Fibroblast of skin of scalp (primary cell): Measurements from ENCODE around the gene HSD17B1.
"Not testable (repeated sequence)": the region's sequence is repeated elsewhere in the genome, so short reads cannot be mapped to it uniquely, and the experiment has no call there.

ENCODE experiments used
- DNase-seq: peaks from one replicate; pipeline ENCODE4 v3.0.0-alpha.2; 2013

Gene HSD17B1

GRCh38 chr17:42525221-42525620 lies 27.5 kb upstream of the HSD17B1 start:
- peak; percentile 92 for DNase-seq

DNA sequence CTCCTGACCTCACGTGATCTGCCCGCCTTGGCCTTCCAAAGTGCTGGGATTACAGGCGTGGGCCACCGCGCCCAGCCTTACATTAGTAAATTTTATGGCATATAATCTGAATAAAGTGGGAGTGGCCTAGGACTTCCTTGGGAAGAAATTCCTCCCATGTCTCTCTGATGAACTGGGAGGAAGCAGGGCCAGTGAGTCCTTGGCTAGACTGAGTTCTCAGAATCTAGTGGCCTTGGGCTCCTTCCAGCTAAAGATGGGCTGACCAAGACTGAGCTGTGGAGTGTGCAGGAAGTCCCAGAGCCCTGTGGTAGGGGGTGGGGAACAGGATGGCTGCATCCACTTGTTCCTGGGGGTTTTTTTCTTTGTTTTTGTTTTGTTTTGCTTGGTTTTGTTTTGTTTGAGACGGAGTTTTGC lies 26.7 kb upstream of the HSD17B1 start:
- peak; percentile 90 for DNase-seq

DNA sequence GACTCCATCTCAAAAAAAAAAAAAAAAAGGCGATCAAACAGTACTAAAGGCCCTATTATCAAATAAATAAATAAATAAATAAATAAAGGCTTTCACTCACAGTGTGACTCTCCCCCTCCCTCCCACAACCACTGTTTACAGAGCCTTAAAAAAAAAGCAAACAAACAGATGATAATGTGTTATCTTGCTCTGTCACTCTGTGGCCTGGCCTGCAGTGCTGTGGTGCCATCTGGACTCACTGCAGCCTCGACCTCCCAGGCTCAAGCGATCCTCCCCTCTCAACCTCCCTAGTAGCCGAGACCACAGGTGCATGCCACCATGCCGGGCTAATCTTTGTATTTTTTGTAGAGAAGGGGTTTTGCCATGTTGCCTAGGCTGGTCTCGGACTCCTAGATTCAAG lies 24.8 kb upstream of the HSD17B1 start:
- DNase-seq = no peak

- no peak for DNase-seq
Observed at GRCh38 chr17:42529061-42529460, 23.7 kb upstream of the HSD17B1 start.

GRCh38 chr17:42530952-42531454 lies 21.7 kb upstream of the HSD17B1 start:
- DNase-seq = no peak

DNA sequence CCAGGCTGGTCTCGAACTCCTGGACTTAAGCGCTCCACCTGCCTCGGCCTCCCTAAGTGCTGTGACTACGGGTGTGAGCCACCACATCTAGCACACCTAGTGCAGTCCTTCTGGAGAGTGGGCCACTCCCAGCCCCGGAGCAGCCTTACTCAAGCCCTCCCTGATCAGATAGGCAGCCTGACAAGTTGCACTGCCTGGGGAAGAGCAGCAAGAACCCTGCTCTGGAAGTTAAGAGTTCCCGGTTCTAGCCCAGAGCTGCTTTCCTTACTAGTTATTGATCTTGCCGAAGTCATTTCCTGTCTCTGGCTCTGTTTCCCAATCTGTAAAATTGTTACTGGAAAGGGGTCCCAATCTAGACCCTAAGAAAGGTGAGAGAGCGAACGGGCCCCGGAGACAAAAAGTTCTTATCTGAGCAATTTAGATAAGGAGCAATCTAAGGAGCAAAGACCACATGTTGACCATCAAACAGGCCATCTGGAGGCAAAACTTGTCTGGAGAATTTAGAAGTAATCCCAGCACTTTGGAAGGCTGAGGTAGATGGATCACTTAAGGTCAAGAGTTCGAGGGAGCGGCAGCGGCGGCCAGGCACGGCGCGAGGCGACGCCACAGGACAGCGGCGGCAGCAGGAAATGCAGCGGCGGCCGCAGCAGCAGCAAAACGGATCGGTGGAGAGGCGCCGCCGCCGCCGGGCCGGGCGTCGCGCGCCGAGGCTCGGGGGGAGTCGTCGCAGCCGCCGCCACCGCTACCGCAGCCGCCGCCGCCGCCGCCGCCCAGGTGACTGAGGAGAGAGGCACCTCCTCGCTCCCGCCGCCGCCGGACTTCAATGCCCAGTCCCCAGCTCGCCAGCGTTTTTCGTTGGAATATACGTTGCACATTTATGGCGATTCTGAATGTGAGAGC lies 21.0 kb upstream of the HSD17B1 start:
- DNase-seq = peak; percentile 57

DNA sequence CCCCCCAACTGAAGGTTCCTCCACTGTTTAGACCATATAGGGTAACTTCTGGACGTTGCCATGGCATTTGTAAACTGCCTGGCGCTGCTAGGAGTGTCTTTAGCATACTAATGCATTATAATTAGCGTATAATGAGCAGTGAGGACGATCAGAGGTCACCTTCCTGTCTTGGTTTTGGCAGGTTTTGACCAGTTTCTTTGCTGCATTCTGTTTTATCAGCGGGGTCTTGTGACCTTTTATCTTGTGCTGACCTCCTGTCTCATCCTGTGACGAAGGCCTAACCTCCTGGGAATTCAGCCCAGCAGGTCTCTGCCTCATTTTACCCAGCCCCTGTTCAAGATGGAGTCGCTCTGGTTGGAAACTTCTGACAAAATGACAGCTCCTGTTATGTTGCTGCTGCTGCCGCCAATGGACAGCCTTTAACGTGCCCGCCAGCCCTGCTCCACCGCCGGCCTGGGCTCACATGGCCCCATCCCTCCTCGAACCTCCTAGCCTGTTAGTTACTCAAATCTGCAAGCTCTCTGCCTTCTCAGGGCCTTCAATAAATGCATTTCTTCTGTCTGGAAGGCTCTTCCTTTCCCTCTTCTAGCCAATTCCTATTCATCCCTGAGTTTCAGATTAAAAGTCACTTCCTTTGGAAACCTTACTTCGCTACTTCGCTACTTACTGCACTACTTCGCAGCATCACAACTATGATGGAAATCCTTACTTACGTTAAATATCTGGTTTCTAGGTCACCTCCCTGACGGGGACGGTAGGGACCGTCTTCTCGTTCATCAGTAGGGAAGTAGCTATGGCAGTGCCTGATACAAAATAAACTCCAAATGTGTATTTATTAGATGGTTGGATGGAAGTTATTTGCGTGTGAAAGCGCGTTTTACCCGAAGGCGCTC lies 17.3 kb upstream of the HSD17B1 start:
- no peak for DNase-seq

GRCh38 chr17:42536048-42536371 lies 16.7 kb upstream of the HSD17B1 start, which contains the start of gene NAGLU:
NAGLU (plus strand) TSS chr17:42536241; CDS start chr17:42536273, 32 bp downstream.
- peak; percentile 92 for DNase-seq

DNA sequence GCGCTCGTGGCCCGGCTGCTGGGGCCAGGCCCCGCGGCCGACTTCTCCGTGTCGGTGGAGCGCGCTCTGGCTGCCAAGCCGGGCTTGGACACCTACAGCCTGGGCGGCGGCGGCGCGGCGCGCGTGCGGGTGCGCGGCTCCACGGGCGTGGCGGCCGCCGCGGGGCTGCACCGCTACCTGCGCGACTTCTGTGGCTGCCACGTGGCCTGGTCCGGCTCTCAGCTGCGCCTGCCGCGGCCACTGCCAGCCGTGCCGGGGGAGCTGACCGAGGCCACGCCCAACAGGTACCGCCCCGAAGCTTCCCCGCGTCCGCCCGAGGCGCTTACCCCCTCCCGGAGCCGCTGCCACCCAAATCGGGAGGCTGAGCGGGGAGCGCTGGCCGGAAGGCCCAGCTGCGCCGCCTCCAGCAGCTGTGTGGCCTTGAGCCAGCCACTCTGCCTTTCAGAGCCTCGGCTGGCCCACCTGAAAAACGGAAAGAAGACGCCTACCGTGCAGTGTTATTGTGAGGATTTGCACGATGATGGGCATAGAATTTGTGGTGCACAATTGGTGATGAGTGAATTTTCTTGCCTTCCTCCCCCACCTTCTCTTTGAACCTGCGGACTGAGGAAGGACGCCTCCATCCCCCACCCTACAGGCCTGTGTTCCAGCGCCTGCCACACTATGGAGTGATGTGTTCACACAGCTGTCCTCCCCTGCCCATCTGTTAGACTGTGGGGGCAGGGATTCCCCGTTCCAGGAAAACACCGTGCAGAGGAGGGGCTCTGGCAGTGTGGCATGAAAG lies 16.2 kb upstream of the HSD17B1 start:
- peak; percentile 81 for DNase-seq

DNA sequence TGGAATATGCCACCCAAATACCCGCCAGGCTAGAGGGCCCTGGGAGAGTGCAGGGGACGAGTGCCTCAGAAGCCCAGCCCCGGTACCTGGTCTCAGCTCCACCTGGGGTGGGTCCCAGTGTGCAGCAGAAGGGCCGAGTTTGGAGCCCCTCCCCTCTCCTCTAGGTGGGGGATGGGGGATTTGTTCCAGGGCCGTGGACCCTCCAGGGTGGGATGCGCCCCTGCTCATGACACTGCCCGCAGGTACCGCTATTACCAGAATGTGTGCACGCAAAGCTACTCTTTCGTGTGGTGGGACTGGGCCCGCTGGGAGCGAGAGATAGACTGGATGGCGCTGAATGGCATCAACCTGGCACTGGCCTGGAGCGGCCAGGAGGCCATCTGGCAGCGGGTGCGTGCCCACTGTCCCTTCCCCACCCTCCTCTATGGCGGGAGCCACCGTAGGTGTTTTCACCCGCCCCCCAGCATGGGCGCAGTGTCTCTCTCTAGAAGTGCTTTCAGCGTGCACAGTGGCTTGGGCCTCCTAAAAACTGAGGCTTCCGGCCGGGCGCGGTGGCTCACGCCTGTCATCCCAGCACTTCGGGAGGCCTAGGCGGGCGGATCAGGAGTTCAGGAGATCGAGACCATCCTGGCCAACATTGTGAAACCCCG lies 15.4 kb upstream of the HSD17B1 start:
- DNase-seq = no peak

DNA sequence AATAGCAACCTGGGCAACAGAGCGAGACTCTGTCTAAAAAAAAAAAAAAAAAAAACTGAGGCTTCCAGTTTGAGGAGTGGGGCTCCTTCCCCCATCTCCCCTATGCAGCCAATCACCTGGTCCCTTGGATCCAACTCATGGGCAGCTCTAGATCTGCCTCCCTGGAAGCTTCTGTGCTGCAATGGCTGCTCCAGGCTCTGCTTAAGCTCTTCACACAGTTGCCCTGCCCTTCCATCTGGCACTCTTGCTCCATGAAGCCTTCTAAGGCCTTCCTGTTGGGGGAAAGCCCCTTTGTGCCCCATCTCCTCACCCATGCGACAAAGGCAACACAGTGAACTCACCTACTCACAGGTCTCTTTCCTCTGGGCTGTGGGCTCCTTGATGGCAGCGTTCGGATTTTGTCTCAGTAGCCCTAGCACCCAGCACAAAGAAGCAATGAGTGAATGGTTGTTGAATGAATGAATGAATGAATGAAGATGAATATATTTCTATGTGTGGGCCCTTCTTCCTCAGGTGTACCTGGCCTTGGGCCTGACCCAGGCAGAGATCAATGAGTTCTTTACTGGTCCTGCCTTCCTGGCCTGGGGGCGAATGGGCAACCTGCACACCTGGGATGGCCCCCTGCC lies 14.8 kb upstream of the HSD17B1 start:
- DNase-seq = no peak

DNA sequence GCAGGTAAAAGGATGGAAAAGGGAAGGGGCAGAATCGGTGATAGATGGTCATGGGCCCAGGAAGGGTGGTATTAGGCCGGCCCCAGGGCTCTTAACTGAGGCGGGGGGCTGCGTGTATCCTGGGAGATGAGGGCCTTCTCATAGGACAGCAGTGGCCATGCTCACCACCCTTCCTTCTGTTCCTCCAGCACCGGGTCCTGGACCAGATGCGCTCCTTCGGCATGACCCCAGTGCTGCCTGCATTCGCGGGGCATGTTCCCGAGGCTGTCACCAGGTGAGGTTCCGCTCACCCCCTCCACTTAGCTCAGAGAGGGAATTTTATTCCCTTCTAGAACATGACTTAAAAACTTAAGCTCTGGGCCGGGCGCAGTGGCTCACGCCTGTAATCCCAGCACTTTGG lies 14.2 kb upstream of the HSD17B1 start:
- DNase-seq = no peak

DNA sequence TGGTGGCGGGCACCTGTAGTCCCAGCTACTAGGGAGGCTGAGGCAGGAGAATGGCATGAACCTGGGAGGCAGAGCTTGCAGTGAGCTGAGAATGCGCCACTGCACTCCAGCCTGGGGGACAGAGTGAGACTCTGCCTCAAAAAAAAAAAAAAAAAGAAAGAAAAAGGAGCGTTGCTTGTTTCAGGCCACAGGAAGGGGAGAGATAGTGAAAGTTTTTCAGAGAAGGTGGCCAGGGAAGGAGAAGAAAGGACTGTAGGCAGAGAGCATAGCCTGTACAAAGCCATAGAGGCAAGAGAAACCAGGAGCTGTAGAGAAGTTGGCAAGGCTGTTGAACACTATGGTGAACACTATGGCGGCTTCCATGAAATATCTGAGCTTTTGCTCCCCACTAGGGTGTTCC lies 12.2 kb upstream of the HSD17B1 start:
- not testable (repeated sequence) for DNase-seq

DNA sequence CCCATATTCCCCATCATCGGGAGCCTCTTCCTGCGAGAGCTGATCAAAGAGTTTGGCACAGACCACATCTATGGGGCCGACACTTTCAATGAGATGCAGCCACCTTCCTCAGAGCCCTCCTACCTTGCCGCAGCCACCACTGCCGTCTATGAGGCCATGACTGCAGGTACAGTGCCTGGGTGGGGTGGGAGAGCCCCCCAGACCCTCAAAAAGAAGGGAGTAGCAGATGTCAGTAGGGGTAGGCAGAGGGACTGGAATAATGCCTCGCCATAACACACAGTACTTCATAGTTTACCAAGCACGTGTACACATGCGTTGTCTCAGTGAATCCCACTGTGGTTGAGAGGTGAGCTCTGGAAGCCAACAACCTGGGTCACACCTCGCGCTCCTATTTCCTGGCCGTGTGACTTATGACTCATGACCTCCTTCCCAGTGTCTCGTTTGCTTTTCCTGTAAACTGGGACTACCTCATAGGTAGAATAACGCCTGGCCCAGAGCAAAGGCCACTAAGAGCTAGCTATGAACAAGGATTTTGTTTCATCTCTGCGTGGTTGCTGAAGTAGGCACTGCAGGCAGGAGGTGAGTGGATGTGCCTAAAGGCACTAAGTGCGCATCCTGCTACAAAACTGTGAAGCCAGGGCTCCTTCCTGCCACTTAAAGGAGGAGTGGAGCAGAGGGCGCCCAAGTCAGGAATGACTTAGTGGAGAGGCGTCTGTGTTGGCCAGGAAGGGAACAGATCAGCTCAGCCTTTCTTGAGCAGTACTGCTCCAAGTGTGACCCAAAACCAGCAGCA lies 11.5 kb upstream of the HSD17B1 start:
- DNase-seq = no peak

GRCh38 chr17:42543190-42544079 lies 9.3 kb upstream of the HSD17B1 start:
- no peak for DNase-seq

- no peak for DNase-seq
Observed at GRCh38 chr17:42544874-42545283, 7.8 kb upstream of the HSD17B1 start.

GRCh38 chr17:42545755-42546505 lies 6.8 kb upstream of the HSD17B1 start:
- not testable (repeated sequence) for DNase-seq

GRCh38 chr17:42547001-42547461 lies 5.7 kb upstream of the HSD17B1 start:
- DNase-seq = no peak

DNA sequence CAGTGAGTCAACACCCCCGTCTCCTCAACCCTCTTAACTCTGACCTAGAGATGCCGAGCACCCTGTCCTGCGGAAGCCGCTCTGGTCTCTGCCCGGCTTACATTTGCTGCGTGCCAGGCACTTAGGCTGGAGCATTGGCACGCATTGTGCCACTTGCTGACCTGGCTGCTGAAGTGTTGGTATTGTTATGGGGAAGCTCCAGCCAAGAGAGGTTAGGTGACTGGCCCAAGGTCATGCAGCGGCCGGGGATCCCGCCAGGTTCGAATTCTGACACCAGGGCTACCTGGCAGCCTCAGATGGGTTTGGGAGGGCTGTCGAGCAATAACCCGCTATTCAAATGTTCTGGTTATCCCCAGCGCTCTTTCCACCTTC lies 5.0 kb upstream of the HSD17B1 start:
- DNase-seq = no peak
